ENCODE measurements around the gene MCL1.

The MCL1 gene

GRCh38 chr1:150550222-150551050 lies 29.0 kb downstream of the MCL1 start:
- H3K9me2 ChIP-seq (replicated peaks; ENCODE audit: insufficient read depth, low read length), result no peaks in the 10 kb centered on the region
- no peak overlapping the region for H3K9ac ChIP-seq (ENCODE audit: low read length)
- no peaks in the 10 kb centered on the region for H3K79me2 ChIP-seq (ENCODE audit: insufficient read depth, low read length)
- no peak overlapping the region for H2AFZ ChIP-seq (ENCODE audit: low read depth, low read length, severe bottlenecking)
- no peaks in the 10 kb centered on the region for H3K9me3 ChIP-seq (ENCODE audit: insufficient read depth, low read length)
- H3K27me3 ChIP-seq (ENCODE audit: low read length), result no peaks in the 10 kb centered on the region
- TF ChIP-seq CTCF (IDR thresholded peaks at IDR 0.05; ENCODE audit: insufficient read depth, low read length, poor library complexity, severe bottlenecking) (no peak), EZH2phosphoT487 (conservative IDR thresholded peaks at IDR 0.05; ENCODE audit: low read length) (no peak)
- H3K4me3 ChIP-seq (ENCODE audit: insufficient read depth, low read length, poor library complexity, severe bottlenecking), result no peak overlapping the region
- H3K27ac ChIP-seq (ENCODE audit: low read depth, low read length), result no peak overlapping the region
- no peaks in the 10 kb centered on the region for H3F3A ChIP-seq (ENCODE audit: insufficient read depth)
- H4K20me1 ChIP-seq (ENCODE audit: low read depth, low read length), result no peaks in the 10 kb centered on the region
- H3K4me2 ChIP-seq (ENCODE audit: low read depth, low read length, poor library complexity, severe bottlenecking), result no peak overlapping the region
- H3K36me3 ChIP-seq (ENCODE audit: low read length), result no peaks in the 10 kb centered on the region

- Histone ChIP-seq H3K27ac (ENCODE audit: low read depth, low read length) (no peak overlapping the region), H2AFZ (ENCODE audit: low read depth, low read length, severe bottlenecking) (no peak overlapping the region)
These were observed 29.8 kb downstream of the MCL1 start for GRCh38 chr1:150549496-150550221.

GRCh38 chr1:150548632-150549495 lies 30.5 kb downstream of the MCL1 start, which contains the start of gene ADAMTSL4:
Gene ADAMTSL4 (plus strand): TSS chr1:150549408. CDS start chr1:150552289, 2,881 bp downstream.
- TF ChIP-seq EZH2phosphoT487 (conservative IDR thresholded peaks at IDR 0.05; ENCODE audit: low read length) (no peak), CTCF (IDR thresholded peaks at IDR 0.05; ENCODE audit: insufficient read depth, low read length, poor library complexity, severe bottlenecking) (no peak)
- H3K27ac ChIP-seq (ENCODE audit: low read depth, low read length), result no peak within 1 kb of the TSS

More at GRCh38 chr1:150549496-150550221, 29.8 kb downstream of the MCL1 start:
- Histone ChIP-seq H3K9me3 (ENCODE audit: insufficient read depth, low read length) (no peaks in the 10 kb centered on the region), H3K4me3 (ENCODE audit: insufficient read depth, low read length, poor library complexity, severe bottlenecking) (no peak overlapping the region), H3K9ac (ENCODE audit: low read length) (no peak overlapping the region), H4K20me1 (ENCODE audit: low read depth, low read length) (no peaks in the 10 kb centered on the region), H3F3A (ENCODE audit: insufficient read depth) (no peaks in the 10 kb centered on the region), H3K9me2 (replicated peaks; ENCODE audit: insufficient read depth, low read length) (no peaks in the 10 kb centered on the region), H3K36me3 (ENCODE audit: low read length) (no peaks in the 10 kb centered on the region), H3K4me2 (ENCODE audit: low read depth, low read length, poor library complexity, severe bottlenecking) (no peak overlapping the region), H3K79me2 (ENCODE audit: insufficient read depth, low read length) (no peaks in the 10 kb centered on the region), H3K27me3 (ENCODE audit: low read length) (no peaks in the 10 kb centered on the region)
- TF ChIP-seq EZH2phosphoT487 (conservative IDR thresholded peaks at IDR 0.05; ENCODE audit: low read length) (no peak), CTCF (IDR thresholded peaks at IDR 0.05; ENCODE audit: insufficient read depth, low read length, poor library complexity, severe bottlenecking) (no peak)

More at GRCh38 chr1:150548632-150549495, 30.5 kb downstream of the MCL1 start, which contains the start of gene ADAMTSL4:
- Histone ChIP-seq H3K4me2 (ENCODE audit: low read depth, low read length, poor library complexity, severe bottlenecking) (peak within 1 kb of the TSS; percentile 50), H3F3A (ENCODE audit: insufficient read depth) (no peaks in the 10 kb centered on the region), H4K20me1 (ENCODE audit: low read depth, low read length) (no peaks in the 10 kb centered on the region), H3K79me2 (ENCODE audit: insufficient read depth, low read length) (no peaks in the 10 kb centered on the region), H3K27me3 (ENCODE audit: low read length) (no peaks in the 10 kb centered on the region), H3K4me3 (ENCODE audit: insufficient read depth, low read length, poor library complexity, severe bottlenecking) (peak within 1 kb of the TSS; percentile 49), H3K9me2 (replicated peaks; ENCODE audit: insufficient read depth, low read length) (no peaks in the 10 kb centered on the region), H3K9me3 (ENCODE audit: insufficient read depth, low read length) (no peaks in the 10 kb centered on the region), H3K36me3 (ENCODE audit: low read length) (no peaks in the 10 kb centered on the region), H3K9ac (ENCODE audit: low read length) (peak within 1 kb of the TSS; percentile 40), H2AFZ (ENCODE audit: low read depth, low read length, severe bottlenecking) (peak within 1 kb of the TSS; percentile 74)

All from SU-DHL-6 (cell line).